ENCODE data around the gene ANXA3.
A peak's percentile ranks its signal among the peaks of the same experiment; 100 is the strongest.
"Not testable (repeated sequence)": the region's sequence is repeated elsewhere in the genome, so short reads cannot be mapped to it uniquely, and the experiment has no call there.

ANXA3 gene, protein sequence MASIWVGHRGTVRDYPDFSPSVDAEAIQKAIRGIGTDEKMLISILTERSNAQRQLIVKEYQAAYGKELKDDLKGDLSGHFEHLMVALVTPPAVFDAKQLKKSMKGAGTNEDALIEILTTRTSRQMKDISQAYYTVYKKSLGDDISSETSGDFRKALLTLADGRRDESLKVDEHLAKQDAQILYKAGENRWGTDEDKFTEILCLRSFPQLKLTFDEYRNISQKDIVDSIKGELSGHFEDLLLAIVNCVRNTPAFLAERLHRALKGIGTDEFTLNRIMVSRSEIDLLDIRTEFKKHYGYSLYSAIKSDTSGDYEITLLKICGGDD

DNA sequence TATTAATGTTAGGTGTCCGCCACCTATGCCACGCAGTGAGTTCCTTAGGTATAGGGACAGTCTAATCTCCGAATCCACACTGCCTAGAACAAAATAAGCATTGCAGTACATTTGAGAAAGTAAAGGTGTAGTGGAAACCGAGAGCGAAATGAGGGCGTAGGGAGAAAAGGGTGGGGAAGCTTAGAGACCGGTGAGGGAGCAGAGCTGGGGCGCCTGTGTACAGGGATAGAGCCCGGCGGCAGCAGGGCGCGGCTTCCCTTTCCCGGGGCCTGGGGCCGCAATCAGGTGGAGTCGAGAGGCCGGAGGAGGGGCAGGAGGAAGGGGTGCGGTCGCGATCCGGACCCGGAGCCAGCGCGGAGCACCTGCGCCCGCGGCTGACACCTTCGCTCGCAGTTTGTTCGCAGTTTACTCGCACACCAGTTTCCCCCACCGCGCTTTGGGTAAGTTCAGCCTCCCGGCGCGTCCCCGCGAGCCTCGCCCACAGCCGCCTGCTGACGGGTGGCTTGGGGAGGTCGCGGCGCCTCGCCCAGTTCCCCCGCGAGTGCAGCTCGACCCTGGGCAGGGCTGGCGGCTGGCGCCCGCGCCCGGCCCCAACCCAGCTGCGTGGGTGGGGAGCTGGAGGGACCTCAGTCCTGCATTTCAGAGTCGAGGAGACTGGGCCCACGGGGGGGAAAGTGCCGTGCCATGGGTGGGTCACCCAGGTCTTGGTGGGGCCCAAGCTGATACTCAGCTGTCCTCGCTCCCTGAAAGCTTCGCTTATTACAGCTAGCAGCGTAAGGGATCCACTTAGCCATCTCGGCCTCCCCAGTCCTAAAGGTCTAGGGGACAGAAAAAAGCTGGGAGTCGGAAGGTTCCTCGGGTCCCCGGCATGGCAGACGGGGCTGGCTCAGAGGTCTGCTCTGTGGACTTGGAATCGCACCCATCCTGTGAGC lies at the start of gene ANXA3:
Gene ANXA3, plus strand, starts transcription at position 351 of the 932 bp plus-strand sequence. CDS start 2,704 bp downstream, outside the sequence.
- no peak for DNase-seq (ENCODE audit: low read depth)
- TF ChIP-seq, protein P1, sequence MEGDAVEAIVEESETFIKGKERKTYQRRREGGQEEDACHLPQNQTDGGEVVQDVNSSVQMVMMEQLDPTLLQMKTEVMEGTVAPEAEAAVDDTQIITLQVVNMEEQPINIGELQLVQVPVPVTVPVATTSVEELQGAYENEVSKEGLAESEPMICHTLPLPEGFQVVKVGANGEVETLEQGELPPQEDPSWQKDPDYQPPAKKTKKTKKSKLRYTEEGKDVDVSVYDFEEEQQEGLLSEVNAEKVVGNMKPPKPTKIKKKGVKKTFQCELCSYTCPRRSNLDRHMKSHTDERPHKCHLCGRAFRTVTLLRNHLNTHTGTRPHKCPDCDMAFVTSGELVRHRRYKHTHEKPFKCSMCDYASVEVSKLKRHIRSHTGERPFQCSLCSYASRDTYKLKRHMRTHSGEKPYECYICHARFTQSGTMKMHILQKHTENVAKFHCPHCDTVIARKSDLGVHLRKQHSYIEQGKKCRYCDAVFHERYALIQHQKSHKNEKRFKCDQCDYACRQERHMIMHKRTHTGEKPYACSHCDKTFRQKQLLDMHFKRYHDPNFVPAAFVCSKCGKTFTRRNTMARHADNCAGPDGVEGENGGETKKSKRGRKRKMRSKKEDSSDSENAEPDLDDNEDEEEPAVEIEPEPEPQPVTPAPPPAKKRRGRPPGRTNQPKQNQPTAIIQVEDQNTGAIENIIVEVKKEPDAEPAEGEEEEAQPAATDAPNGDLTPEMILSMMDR (conservative IDR thresholded peaks at IDR 0.05; ENCODE audit: low read length): no peak
- H3K4me3 ChIP-seq (ENCODE audit: low read length): peak within 1 kb of the TSS; percentile 64

DNA sequence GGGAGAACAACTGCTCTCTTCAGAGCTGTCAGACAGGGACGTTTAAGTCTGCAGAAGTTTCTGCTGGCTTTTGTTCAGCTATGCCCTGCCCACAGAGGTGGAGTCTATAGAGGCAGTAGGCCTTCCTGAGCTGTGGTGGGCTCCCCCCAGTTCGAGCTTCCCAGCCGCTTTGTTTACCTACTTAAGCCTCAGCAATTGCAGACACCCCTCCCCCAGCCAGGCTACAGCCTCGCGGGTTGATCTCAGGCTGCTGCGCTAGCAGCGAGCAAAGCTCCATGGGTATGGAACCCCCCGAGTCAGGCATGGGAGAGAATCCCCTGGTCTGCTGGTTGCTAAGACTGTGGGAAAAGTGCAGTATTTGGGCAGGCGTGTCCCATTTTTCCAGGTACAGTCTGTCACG lies 45.3 kb upstream of the ANXA3 start:
- H3K4me3 ChIP-seq (ENCODE audit: low read length); DNase-seq (ENCODE audit: low read depth): not testable (repeated sequence)

DNA sequence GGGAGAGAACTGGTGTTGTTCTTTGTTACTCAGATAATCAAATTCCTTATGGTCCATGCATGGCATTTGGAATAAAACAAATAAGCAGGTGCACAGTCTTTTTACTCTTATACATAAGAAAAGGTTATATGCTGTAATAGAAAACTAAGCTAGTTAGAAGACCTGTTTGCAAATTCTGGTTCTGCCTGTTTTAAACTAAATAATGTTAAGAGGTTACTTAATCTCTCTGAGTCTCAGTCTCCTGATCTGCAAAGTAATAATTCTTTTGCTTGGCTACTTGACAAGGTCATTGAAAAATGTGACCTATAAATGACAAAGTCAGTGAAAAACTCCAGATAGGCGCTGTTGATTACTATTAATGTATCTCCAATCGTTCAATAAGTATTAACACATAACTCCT lies 42.5 kb upstream of the ANXA3 start:
- H3K4me3 ChIP-seq (ENCODE audit: low read length): no peak overlapping the region
- DNase-seq (ENCODE audit: low read depth): no peak
- TF ChIP-seq, protein P1 (conservative IDR thresholded peaks at IDR 0.05; ENCODE audit: low read length): no peak

DNA sequence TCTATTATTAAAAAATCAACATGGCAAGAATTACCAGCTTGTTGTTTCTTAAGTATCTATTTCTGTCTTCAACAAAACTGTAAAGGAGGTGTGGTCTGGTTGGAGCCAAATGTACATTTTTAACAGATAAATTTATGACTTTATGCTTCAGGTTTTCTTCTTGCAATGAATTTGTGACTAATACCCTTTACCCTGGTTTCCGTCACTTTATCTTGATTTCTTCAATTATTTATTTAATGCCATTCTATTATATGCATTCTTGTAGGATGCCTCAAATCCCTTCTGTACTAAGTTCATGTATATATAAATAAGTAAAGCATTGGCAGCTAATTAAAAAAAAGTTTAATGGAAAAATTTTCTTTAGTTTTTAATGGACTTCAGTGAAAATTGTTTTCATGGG lies 41.5 kb upstream of the ANXA3 start:
- TF ChIP-seq, protein P1 (conservative IDR thresholded peaks at IDR 0.05; ENCODE audit: low read length): no peak
- no peak for DNase-seq (ENCODE audit: low read depth)
- no peak overlapping the region for H3K4me3 ChIP-seq (ENCODE audit: low read length)

DNA sequence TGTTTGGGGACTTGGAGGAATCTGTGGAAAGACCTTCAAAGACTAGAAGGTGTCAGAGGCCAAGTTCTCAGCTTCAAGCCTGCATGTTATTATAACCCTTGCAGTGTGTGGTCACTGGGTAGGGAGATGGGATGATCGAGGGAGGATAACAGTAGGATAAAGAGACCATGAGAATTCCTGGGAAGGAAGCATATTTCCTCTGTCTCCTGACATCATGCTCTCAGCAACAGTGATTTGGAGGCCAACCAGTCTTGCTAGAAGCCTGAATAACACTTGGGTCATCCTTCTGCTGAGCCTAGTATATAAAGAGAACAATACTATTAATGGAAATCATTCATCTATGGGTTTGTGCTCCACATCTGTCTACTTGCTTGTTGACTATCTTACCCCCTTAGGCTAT lies 40.9 kb upstream of the ANXA3 start:
- TF ChIP-seq, protein P1 (conservative IDR thresholded peaks at IDR 0.05; ENCODE audit: low read length): no peak
- H3K4me3 ChIP-seq (ENCODE audit: low read length): no peak overlapping the region
- no peak for DNase-seq (ENCODE audit: low read depth)

DNA sequence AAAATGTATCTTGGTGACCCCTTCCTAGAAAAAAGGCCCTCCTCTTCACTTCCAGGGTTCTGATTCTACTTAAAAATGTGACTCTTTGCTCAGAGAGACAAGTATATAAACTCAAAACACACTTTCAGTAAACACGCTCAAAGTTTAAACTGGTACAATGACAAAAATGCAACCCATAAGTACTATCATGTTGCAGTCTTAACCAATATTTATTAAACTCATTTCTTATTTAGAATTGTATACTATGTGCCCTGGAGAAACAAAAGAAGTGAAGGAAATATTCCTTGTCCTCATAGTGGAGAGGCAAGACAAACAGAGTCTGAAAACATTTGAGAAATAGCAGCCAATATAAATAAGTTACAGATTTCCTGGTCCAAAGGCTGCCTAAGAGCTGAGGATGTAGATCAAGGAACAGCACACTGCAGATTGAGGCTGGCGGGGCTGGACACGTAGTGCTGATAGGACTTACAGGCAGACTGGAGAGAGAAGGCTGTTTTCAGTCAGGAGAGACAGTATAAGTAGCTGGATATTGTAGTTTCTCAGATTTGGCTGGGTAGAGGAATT lies 39.1 kb upstream of the ANXA3 start:
- TF ChIP-seq, protein P1 (conservative IDR thresholded peaks at IDR 0.05; ENCODE audit: low read length): no peak
- no peak for DNase-seq (ENCODE audit: low read depth)
- H3K4me3 ChIP-seq (ENCODE audit: low read length): no peak overlapping the region

DNA sequence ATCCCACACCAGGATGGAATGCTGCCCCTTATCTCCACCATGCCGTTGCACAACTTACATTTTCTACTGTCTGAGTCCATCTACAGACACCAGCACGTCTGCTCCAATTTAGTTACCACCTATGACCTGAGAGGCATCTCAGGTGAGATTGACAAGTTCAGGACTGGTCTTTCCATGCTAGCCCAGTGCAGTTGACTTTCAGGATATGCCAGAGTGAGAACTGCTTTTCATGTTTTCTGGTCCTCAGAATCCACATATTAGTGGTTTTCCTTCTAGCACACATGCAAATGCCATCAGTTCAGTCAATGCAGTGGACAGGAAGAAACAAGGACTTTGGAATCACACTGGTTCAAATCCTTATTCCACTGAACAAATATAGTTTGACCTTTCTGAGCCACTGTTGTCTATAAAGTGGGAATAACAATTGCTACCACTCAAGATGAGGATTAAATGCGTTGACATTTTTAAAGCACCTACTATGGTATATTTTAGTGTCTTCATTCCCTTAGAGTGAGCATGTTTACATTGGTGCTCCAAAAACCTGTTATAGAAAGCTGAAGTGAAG lies 38.1 kb upstream of the ANXA3 start:
- no peak overlapping the region for H3K4me3 ChIP-seq (ENCODE audit: low read length)
- no peak for DNase-seq (ENCODE audit: low read depth)
- TF ChIP-seq, protein P1 (conservative IDR thresholded peaks at IDR 0.05; ENCODE audit: low read length): no peak

All from AG10803 (cell line).